ENCODE data around the gene SCOC.

The SCOC gene

DNA sequence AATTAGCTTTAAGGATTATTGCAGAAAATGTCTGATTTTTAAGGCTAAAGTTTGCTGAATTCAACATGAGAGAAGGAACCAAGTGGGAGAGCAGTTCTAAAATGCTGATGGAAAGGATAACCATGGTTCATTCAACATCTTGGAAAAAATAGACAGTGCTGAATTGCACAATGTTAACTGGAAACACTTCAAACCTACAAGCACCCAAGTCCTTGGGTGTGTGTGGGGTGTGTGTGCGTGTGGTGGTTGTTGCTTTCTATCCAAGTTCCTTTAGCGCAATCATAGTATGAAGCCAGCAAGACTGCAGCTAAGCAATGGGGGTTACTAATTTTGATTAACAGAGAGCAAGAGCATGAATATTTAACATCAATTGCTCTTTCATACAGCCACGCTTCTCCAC lies 29.3 kb upstream of the SCOC start:
- Histone ChIP-seq H3K36me3 (no peaks in the 10 kb centered on the region), H3K4me3 (ENCODE audit: low read depth in 1 of 2, low read length in 1 of 2) (no peak overlapping the region), H3K27ac (no peak overlapping the region), H3K9me3 (no peaks in the 10 kb centered on the region), H3K4me1 (ENCODE audit: control insufficient read depth in 1 of 2, insufficient read depth in 1 of 2, low read depth in 1 of 2, low read length in 1 of 2) (no peaks in the 10 kb centered on the region), H3K27me3 (peaks cover 6% of the 10 kb centered on the region)
- TF ChIP-seq, protein P1, sequence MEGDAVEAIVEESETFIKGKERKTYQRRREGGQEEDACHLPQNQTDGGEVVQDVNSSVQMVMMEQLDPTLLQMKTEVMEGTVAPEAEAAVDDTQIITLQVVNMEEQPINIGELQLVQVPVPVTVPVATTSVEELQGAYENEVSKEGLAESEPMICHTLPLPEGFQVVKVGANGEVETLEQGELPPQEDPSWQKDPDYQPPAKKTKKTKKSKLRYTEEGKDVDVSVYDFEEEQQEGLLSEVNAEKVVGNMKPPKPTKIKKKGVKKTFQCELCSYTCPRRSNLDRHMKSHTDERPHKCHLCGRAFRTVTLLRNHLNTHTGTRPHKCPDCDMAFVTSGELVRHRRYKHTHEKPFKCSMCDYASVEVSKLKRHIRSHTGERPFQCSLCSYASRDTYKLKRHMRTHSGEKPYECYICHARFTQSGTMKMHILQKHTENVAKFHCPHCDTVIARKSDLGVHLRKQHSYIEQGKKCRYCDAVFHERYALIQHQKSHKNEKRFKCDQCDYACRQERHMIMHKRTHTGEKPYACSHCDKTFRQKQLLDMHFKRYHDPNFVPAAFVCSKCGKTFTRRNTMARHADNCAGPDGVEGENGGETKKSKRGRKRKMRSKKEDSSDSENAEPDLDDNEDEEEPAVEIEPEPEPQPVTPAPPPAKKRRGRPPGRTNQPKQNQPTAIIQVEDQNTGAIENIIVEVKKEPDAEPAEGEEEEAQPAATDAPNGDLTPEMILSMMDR (IDR thresholded peaks at IDR 0.05): no peak

- TF ChIP-seq, protein P1 (IDR thresholded peaks at IDR 0.05): no peak
- H3K27me3 ChIP-seq: peaks cover 6% of the 10 kb centered on the region
- no peak overlapping the region for H3K27ac ChIP-seq
- no peaks in the 10 kb centered on the region for H3K9me3 ChIP-seq
- H3K4me1 ChIP-seq (ENCODE audit: control insufficient read depth in 1 of 2, insufficient read depth in 1 of 2, low read depth in 1 of 2, low read length in 1 of 2): no peaks in the 10 kb centered on the region
- H3K36me3 ChIP-seq: no peaks in the 10 kb centered on the region
- H3K4me3 ChIP-seq (ENCODE audit: low read depth in 1 of 2, low read length in 1 of 2): no peak overlapping the region
Measured at GRCh38 chr4:140344621-140345020, 28.8 kb upstream of the SCOC start.

DNA sequence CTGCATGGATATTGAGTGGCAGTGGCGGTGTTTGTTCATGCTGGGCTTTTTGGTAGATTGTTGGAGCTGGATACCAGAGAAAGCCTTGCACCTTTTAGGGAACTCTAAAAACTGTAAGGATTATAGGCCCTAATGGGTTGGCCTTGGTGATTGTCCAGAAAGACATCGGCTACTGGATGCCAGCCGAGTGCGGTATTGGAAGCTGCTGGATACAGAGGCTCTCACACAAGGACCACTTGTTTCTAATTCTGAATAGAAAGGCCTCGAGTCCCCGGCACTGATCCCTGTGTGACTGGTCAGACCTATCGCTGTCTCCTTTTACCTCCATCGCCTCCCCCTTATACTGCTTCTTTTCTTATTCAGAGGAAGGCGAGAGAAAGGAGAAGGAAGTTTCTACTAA lies 27.3 kb upstream of the SCOC start:
- Histone ChIP-seq H3K4me3 (ENCODE audit: low read depth in 1 of 2, low read length in 1 of 2) (no peak overlapping the region), H3K36me3 (no peaks in the 10 kb centered on the region), H3K27ac (no peak overlapping the region), H3K4me1 (ENCODE audit: control insufficient read depth in 1 of 2, insufficient read depth in 1 of 2, low read depth in 1 of 2, low read length in 1 of 2) (no peaks in the 10 kb centered on the region), H3K9me3 (no peaks in the 10 kb centered on the region), H3K27me3 (peaks cover 6% of the 10 kb centered on the region)
- TF ChIP-seq, protein P1 (IDR thresholded peaks at IDR 0.05): no peak

GRCh38 chr4:140349816-140350215 lies 23.6 kb upstream of the SCOC start:
- Histone ChIP-seq H3K27ac (no peak overlapping the region), H3K36me3 (no peaks in the 10 kb centered on the region)
- TF ChIP-seq, protein P1 (IDR thresholded peaks at IDR 0.05): no peak

GRCh38 chr4:140351093-140352075 lies 22.1 kb upstream of the SCOC start:
- no peaks in the 10 kb centered on the region for H3K9me3 ChIP-seq
- H3K4me1 ChIP-seq (ENCODE audit: control insufficient read depth in 1 of 2, insufficient read depth in 1 of 2, low read depth in 1 of 2, low read length in 1 of 2): no peaks in the 10 kb centered on the region
- no peaks in the 10 kb centered on the region for H3K27me3 ChIP-seq
- H3K4me3 ChIP-seq (ENCODE audit: low read depth in 1 of 2, low read length in 1 of 2): no peak overlapping the region
- no peaks in the 10 kb centered on the region for H3K36me3 ChIP-seq
- TF ChIP-seq, protein P1 (IDR thresholded peaks at IDR 0.05): no peak
- no peak overlapping the region for H3K27ac ChIP-seq

More at GRCh38 chr4:140349816-140350215, 23.6 kb upstream of the SCOC start:
- Histone ChIP-seq H3K4me1 (ENCODE audit: control insufficient read depth in 1 of 2, insufficient read depth in 1 of 2, low read depth in 1 of 2, low read length in 1 of 2) (no peaks in the 10 kb centered on the region), H3K27me3 (no peaks in the 10 kb centered on the region), H3K9me3 (no peaks in the 10 kb centered on the region), H3K4me3 (ENCODE audit: low read depth in 1 of 2, low read length in 1 of 2) (no peak overlapping the region)
